ENCODE measurements around the gene STK4. TPM values are rescaled to one million over a fixed set of nuclear protein-coding genes. Genes with fewer than 3 reads are reported as not detected.

Gene STK4
- total RNA-seq, 1 experiment from 2014 or later = 43.0 TPM

DNA sequence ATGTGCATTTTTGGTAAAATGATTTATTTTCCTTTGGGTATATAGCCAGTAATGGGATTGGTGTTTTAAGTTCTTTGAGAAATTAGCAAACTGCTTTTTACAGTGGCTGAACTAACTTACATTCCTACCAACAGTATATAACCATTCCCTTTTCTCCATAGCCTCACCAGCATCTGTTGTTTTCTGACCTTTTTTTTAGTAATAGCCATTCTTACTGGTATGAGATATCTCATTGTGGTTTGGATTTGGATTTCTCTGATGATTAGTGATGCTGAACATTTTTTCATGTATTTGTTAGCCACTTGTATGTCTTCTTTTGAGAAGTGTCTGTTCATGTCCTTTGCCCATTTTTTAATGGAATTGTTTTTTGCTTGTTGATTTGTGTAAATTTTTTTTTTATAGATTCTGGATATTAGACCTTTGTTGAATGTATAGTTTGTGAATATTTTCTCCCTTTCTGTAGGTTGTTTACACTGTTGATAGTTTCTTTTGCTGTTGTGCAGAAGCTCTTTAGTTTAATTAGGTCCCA, 42.3 kb downstream of the STK4 start:
- no peak for DNase-seq
- no peaks in the 10 kb centered on the region for H3K27me3 ChIP-seq (ENCODE audit: insufficient read depth, low read length)
- no peak overlapping the region for H3K4me2 ChIP-seq (ENCODE audit: insufficient read depth, insufficient read length, low read length)
- H3K36me3 Mint-ChIP-seq (ENCODE audit: insufficient read depth in 1 of 3, low read depth in 3 of 3) = peaks cover 3 to 38% (median 19%) of the 10 kb centered on the region in 3 experiments; a peak in 6 of 7 replicates
- H3K23ac ChIP-seq (ENCODE audit: insufficient read length, low read depth, low read length) = no peak overlapping the region
- no peaks in the 10 kb centered on the region for H4K20me1 ChIP-seq (ENCODE audit: control insufficient read depth, insufficient read depth, insufficient read length)
- H3K27ac ChIP-seq (ENCODE audit: insufficient read length, low read depth, low read length) = no peak overlapping the region
- H2BK5ac ChIP-seq (ENCODE audit: insufficient read length, low read length) = no peak overlapping the region
- no peak overlapping the region for H2AFZ ChIP-seq (ENCODE audit: low read length)
- no peaks in the 10 kb centered on the region for H3K4me1 ChIP-seq (ENCODE audit: insufficient read depth, low read length)
- H3K4ac ChIP-seq (ENCODE audit: low read depth, low read length) = no peak overlapping the region
- H2BK15ac ChIP-seq (ENCODE audit: low read depth, low read length) = no peak overlapping the region
- H3K56ac ChIP-seq (ENCODE audit: insufficient read length, low read depth, low read length) = no peak overlapping the region
- no peaks in the 10 kb centered on the region for H3K79me1 ChIP-seq (ENCODE audit: insufficient read depth, low read depth, low read length, poor library complexity, severe bottlenecking)
- TF ChIP-seq, protein P1, sequence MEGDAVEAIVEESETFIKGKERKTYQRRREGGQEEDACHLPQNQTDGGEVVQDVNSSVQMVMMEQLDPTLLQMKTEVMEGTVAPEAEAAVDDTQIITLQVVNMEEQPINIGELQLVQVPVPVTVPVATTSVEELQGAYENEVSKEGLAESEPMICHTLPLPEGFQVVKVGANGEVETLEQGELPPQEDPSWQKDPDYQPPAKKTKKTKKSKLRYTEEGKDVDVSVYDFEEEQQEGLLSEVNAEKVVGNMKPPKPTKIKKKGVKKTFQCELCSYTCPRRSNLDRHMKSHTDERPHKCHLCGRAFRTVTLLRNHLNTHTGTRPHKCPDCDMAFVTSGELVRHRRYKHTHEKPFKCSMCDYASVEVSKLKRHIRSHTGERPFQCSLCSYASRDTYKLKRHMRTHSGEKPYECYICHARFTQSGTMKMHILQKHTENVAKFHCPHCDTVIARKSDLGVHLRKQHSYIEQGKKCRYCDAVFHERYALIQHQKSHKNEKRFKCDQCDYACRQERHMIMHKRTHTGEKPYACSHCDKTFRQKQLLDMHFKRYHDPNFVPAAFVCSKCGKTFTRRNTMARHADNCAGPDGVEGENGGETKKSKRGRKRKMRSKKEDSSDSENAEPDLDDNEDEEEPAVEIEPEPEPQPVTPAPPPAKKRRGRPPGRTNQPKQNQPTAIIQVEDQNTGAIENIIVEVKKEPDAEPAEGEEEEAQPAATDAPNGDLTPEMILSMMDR (conservative IDR thresholded peaks at IDR 0.05) = no peak
- H2BK20ac ChIP-seq (ENCODE audit: low read depth, low read length, poor library complexity, severe bottlenecking) = no peak overlapping the region
- H2AK5ac ChIP-seq (ENCODE audit: insufficient read length, low read length) = no peak overlapping the region
- H3K9me3 Mint-ChIP-seq = no peaks in the 10 kb centered on the region
- no peaks in the 10 kb centered on the region for H3K27me3 Mint-ChIP-seq (ENCODE audit: low read depth)
- no peak overlapping the region for H4K8ac ChIP-seq (replicated peaks; ENCODE audit: insufficient read length, low read depth, low read length)
- H3K23me2 ChIP-seq (ENCODE audit: insufficient read length, low read depth, low read length, poor library complexity, severe bottlenecking) = no peaks in the 10 kb centered on the region
- H4K5ac ChIP-seq (ENCODE audit: insufficient read length, low read depth, low read length) = no peak overlapping the region
- H4K91ac ChIP-seq (ENCODE audit: insufficient read length, low read depth, low read length) = no peak overlapping the region
- H3K18ac ChIP-seq (ENCODE audit: insufficient read length, low read depth, low read length) = no peak overlapping the region
- H3K9ac ChIP-seq (ENCODE audit: extremely low read depth, insufficient read length, low read length) = no peak overlapping the region
- no peak overlapping the region for H2BK120ac ChIP-seq (ENCODE audit: low read depth, low read length, poor library complexity, severe bottlenecking)
- no peak overlapping the region for H3K14ac ChIP-seq (ENCODE audit: insufficient read depth, low read length)
- H3K4me3 Mint-ChIP-seq = no peak overlapping the region
- H3T11ph ChIP-seq (ENCODE audit: low read length) = no peak overlapping the region
- H3K9me3 ChIP-seq (ENCODE audit: control insufficient read depth, low read depth, low read length) = no peaks in the 10 kb centered on the region
- H3K27ac Mint-ChIP-seq = no peak overlapping the region
- H3K4me1 Mint-ChIP-seq = 0 out of 4 replicates have a peak, but pooled peaks cover 0 to 2% of the 10 kb centered on the region in 2 experiments
- no peak overlapping the region for H2BK12ac ChIP-seq (ENCODE audit: insufficient read length, low read depth, low read length)
- no peaks in the 10 kb centered on the region for H3K79me2 ChIP-seq (ENCODE audit: insufficient read depth, low read length)

Data from H9 (cell line).